Rectal smooth muscle tissue (tissue), 1 donor: Measurements from ENCODE around the gene RNASE11.

ENCODE experiments used
- H3K27ac ChIP-seq: one replicate; pipeline ENCODE4 v1.7.0; 2013; ENCODE audit warnings: low read depth, low read length, inconsistent platforms
- H3K27me3 ChIP-seq: one replicate; pipeline ENCODE4 v1.7.0; 2013; ENCODE audit warnings: low read length; ENCODE audit not compliant: control insufficient read depth, insufficient read depth
- H3K36me3 ChIP-seq: one replicate; pipeline ENCODE4 v1.7.0; 2013; ENCODE audit warnings: low read length; ENCODE audit not compliant: control insufficient read depth, insufficient read depth
- H3K4me1 ChIP-seq: one replicate; pipeline ENCODE4 v1.7.0; 2013; ENCODE audit warnings: low read length; ENCODE audit not compliant: control insufficient read depth, insufficient read depth
- H3K4me3 ChIP-seq: one replicate; pipeline ENCODE4 v1.7.0; 2013; ENCODE audit warnings: low read length
- H3K9ac ChIP-seq: one replicate; pipeline ENCODE4 v1.7.0; 2013; ENCODE audit warnings: low read length

The RNASE11 gene

GRCh38 chr14:20564501-20564997 lies 23.3 kb downstream of the RNASE11 start:
- no peaks in the 10 kb centered on the region for H3K36me3 ChIP-seq
- no peaks in the 10 kb centered on the region for H3K27me3 ChIP-seq
- H3K4me1 ChIP-seq = no peaks in the 10 kb centered on the region
- no peak overlapping the region for H3K9ac ChIP-seq
- H3K27ac ChIP-seq = no peak overlapping the region
- no peak overlapping the region for H3K4me3 ChIP-seq

- H3K4me1 ChIP-seq = no peaks in the 10 kb centered on the region
- no peaks in the 10 kb centered on the region for H3K27me3 ChIP-seq
- H3K27ac ChIP-seq = no peak overlapping the region
- no peak overlapping the region for H3K4me3 ChIP-seq
- no peak overlapping the region for H3K9ac ChIP-seq
- no peaks in the 10 kb centered on the region for H3K36me3 ChIP-seq
Observed at GRCh38 chr14:20563971-20564370, 23.8 kb downstream of the RNASE11 start.

GRCh38 chr14:20560961-20561360 lies 26.8 kb downstream of the RNASE11 start, which contains the start of gene RNASE9:
Gene RNASE9, minus strand, starts transcription at chr14:20561047.
- H3K4me1 ChIP-seq = no peaks in the 10 kb centered on the region
- H3K36me3 ChIP-seq = no peaks in the 10 kb centered on the region
- no peak within 1 kb of the TSS for H3K4me3 ChIP-seq
- no peak within 1 kb of the TSS for H3K9ac ChIP-seq
- H3K27me3 ChIP-seq = no peaks in the 10 kb centered on the region
- no peak within 1 kb of the TSS for H3K27ac ChIP-seq

GRCh38 chr14:20559461-20559904 lies 28.3 kb downstream of the RNASE11 start:
- no peak overlapping the region for H3K27ac ChIP-seq
- H3K36me3 ChIP-seq = no peaks in the 10 kb centered on the region
- H3K9ac ChIP-seq = no peak overlapping the region
- no peaks in the 10 kb centered on the region for H3K4me1 ChIP-seq
- no peak overlapping the region for H3K4me3 ChIP-seq
- no peaks in the 10 kb centered on the region for H3K27me3 ChIP-seq

GRCh38 chr14:20557212-20557542 lies 30.6 kb downstream of the RNASE11 start:
- Histone ChIP-seq H3K9ac (no peak overlapping the region), H3K27me3 (no peaks in the 10 kb centered on the region), H3K36me3 (no peaks in the 10 kb centered on the region), H3K4me3 (no peak overlapping the region), H3K4me1 (no peaks in the 10 kb centered on the region), H3K27ac (no peak overlapping the region)

GRCh38 chr14:20556500-20557211 lies 31.1 kb downstream of the RNASE11 start:
- Histone ChIP-seq H3K27me3 (no peaks in the 10 kb centered on the region), H3K9ac (no peak overlapping the region), H3K27ac (no peak overlapping the region), H3K4me3 (no peak overlapping the region), H3K4me1 (no peaks in the 10 kb centered on the region), H3K36me3 (no peaks in the 10 kb centered on the region)

GRCh38 chr14:20555845-20556244 lies 32.0 kb downstream of the RNASE11 start:
- Histone ChIP-seq H3K36me3 (no peaks in the 10 kb centered on the region), H3K27me3 (no peaks in the 10 kb centered on the region), H3K4me3 (no peak overlapping the region), H3K27ac (no peak overlapping the region), H3K9ac (no peak overlapping the region), H3K4me1 (no peaks in the 10 kb centered on the region)

- H3K9ac ChIP-seq = no peak overlapping the region
- no peaks in the 10 kb centered on the region for H3K4me1 ChIP-seq
- no peak overlapping the region for H3K27ac ChIP-seq
- H3K27me3 ChIP-seq = no peaks in the 10 kb centered on the region
- H3K4me3 ChIP-seq = no peak overlapping the region
- no peaks in the 10 kb centered on the region for H3K36me3 ChIP-seq
Observed at GRCh38 chr14:20553024-20553423, 34.8 kb downstream of the RNASE11 start.

- Histone ChIP-seq H3K27ac (no peak overlapping the region), H3K4me1 (no peaks in the 10 kb centered on the region), H3K4me3 (no peak overlapping the region), H3K36me3 (no peaks in the 10 kb centered on the region), H3K27me3 (no peaks in the 10 kb centered on the region), H3K9ac (no peak overlapping the region)
Observed at GRCh38 chr14:20551606-20552005, 36.2 kb downstream of the RNASE11 start.

- H3K9ac ChIP-seq = no peak overlapping the region
- H3K4me3 ChIP-seq = no peak overlapping the region
- no peaks in the 10 kb centered on the region for H3K27me3 ChIP-seq
- no peaks in the 10 kb centered on the region for H3K4me1 ChIP-seq
- no peak overlapping the region for H3K27ac ChIP-seq
- H3K36me3 ChIP-seq = no peaks in the 10 kb centered on the region
Observed at GRCh38 chr14:20550926-20551325, 36.9 kb downstream of the RNASE11 start.

GRCh38 chr14:20548414-20549158 lies 39.2 kb downstream of the RNASE11 start:
- Histone ChIP-seq H3K27ac (no peak overlapping the region), H3K4me1 (no peaks in the 10 kb centered on the region), H3K9ac (no peak overlapping the region), H3K27me3 (no peaks in the 10 kb centered on the region), H3K4me3 (no peak overlapping the region), H3K36me3 (no peaks in the 10 kb centered on the region)

GRCh38 chr14:20546877-20547276 lies 40.9 kb downstream of the RNASE11 start:
- Histone ChIP-seq H3K27ac (no peak overlapping the region), H3K4me3 (no peak overlapping the region), H3K4me1 (no peaks in the 10 kb centered on the region), H3K9ac (no peak overlapping the region), H3K27me3 (no peaks in the 10 kb centered on the region), H3K36me3 (no peaks in the 10 kb centered on the region)

GRCh38 chr14:20539906-20540305 lies 47.9 kb downstream of the RNASE11 start:
- Histone ChIP-seq H3K9ac (no peak overlapping the region), H3K4me3 (no peak overlapping the region), H3K27me3 (no peaks in the 10 kb centered on the region), H3K27ac (no peak overlapping the region), H3K4me1 (no peaks in the 10 kb centered on the region), H3K36me3 (no peaks in the 10 kb centered on the region)
